HCT116 (cell line): ENCODE data around the gene TRERF1. TPM values are rescaled to one million over a fixed set of nuclear protein-coding genes. Genes with fewer than 3 reads are reported as not detected.

Source experiments
- ATAC-seq: fragments of 200-7000 bp; cut with Tn5 transposase; 2 replicates; pipeline ENCODE4 v1.9.1; 2020; ENCODE audit warnings: mild to moderate bottlenecking, moderate library complexity
- BruUV-seq: library from RNA; stranded (reverse); fragments of 400-500 nt; replicated peaks from 2 replicates; lab custom pipeline; 2021; lab: Mats Ljungman, UMichigan
- CTCF ChIA-PET: fragments of 300-600 bp; sonication (Branson Sonifier 250); formaldehyde crosslinking; loops from one replicate; lab custom pipeline; 2021; ENCODE audit warnings: antibody characterized with exemption; lab: Charles Lee
- POLR2A ChIA-PET: fragments of 300-600, 350-600 bp; sonication (Branson Sonifier 250); formaldehyde crosslinking; loops from one replicate; lab custom pipeline; 2021; ENCODE audit warnings: antibody characterized with exemption; lab: Charles Lee
- RAD21 ChIA-PET, 2 experiments: fragments of 300-600 bp; sonication (Branson Sonifier 250); formaldehyde crosslinking; loops; one replicate each; lab custom pipeline; 2023; ENCODE audit warnings: low total read pairs in 2 of 2; ENCODE audit not compliant: uncharacterized antibody in 2 of 2, unreplicated experiment in 2 of 2, low non-redundant PET in 1 of 2; lab: Charles Lee
- DNase-seq: peaks from one replicate; pipeline ENCODE4 v3.0.0-alpha.2; 2010; ENCODE audit warnings: low read depth, low spot score
- H2AFZ ChIP-seq: fragments of 200-600 bp; shearing (Covaris generic), sonication (generic); 2 replicates; pipeline ENCODE4 v1.6.1; 2017; ENCODE audit warnings: low read depth, mixed run types, mixed read lengths, antibody characterized with exemption, low read length; ENCODE audit not compliant: poor library complexity, severe bottlenecking
- H3K27ac ChIP-seq: 2 replicates; pipeline ENCODE4 v1.5.1; 2012; ENCODE audit warnings: low read depth, low read length
- H3K27me3 ChIP-seq: fragments of 200-600 bp; sonication (generic); 2 replicates; pipeline ENCODE4 v1.6.1; 2016; ENCODE audit warnings: mixed run types, low read length, mixed read lengths; ENCODE audit not compliant: insufficient read depth
- H3K36me3 ChIP-seq, 2 experiments: fragments of 200-500 bp in 1 of 2; fragments of 200-600 bp in 1 of 2; sonication (Bioruptor generic) in 1 of 2; sonication (generic) in 1 of 2; 2 replicates each; pipeline versions ENCODE4 v1.5.1 to v1.6.1; 2014 to 2016; ENCODE audit warnings: low read length in 2 of 2, inconsistent platforms in 1 of 2, mixed read lengths in 1 of 2, mixed run types in 1 of 2; ENCODE audit not compliant: insufficient read depth in 2 of 2, control insufficient read depth in 1 of 2
- H3K4me1 ChIP-seq, 2 experiments: fragments of 200-600 bp in 1 of 2; sonication (generic) in 1 of 2; 2 replicates each; pipeline versions ENCODE4 v1.5.1 to v1.6.1; 2012 to 2017; ENCODE audit warnings: low read length in 2 of 2, inconsistent platforms in 1 of 2, mild to moderate bottlenecking in 1 of 2, mixed read lengths in 1 of 2, mixed run types in 1 of 2, moderate library complexity in 1 of 2; ENCODE audit not compliant: insufficient read depth in 2 of 2, control insufficient read depth in 1 of 2
- H3K4me2 ChIP-seq: fragments of 200-600 bp; sonication (generic); 2 replicates; pipeline ENCODE4 v1.6.1; 2017; ENCODE audit warnings: mixed run types, low read length, mixed read lengths
- H3K4me3 ChIP-seq, 2 experiments: fragments of 200-600 bp in 1 of 2; sonication (generic) in 1 of 2; replicated peaks in 1 of 2; 2 replicates each; pipeline ENCODE4 v1.5.1; 2011 to 2016; ENCODE audit warnings: low read length in 2 of 2, control low read depth in 1 of 2, low read depth in 1 of 2, mild to moderate bottlenecking in 1 of 2, mixed read lengths in 1 of 2, mixed run types in 1 of 2
- H3K79me2 ChIP-seq: fragments of 200-600 bp; sonication (generic); 2 replicates; pipeline ENCODE4 v1.6.1; 2017; ENCODE audit warnings: mild to moderate bottlenecking, mixed run types, low read length, moderate library complexity, mixed read lengths; ENCODE audit not compliant: insufficient read depth
- H3K9ac ChIP-seq: fragments of 200-600 bp; sonication (generic); 2 replicates; pipeline ENCODE4 v1.6.1; 2016; ENCODE audit warnings: low read length, mixed read lengths
- H3K9me2 ChIP-seq: fragments of 200-600 bp; sonication (generic), shearing (Covaris generic); 2 replicates; pipeline ENCODE4 v1.6.1; 2017; ENCODE audit warnings: mixed run types, mild to moderate bottlenecking, moderate library complexity; ENCODE audit not compliant: insufficient read depth
- H3K9me3 ChIP-seq, 2 experiments: fragments of 200-500 bp in 1 of 2; fragments of 200-600 bp in 1 of 2; sonication (Bioruptor generic) in 1 of 2; sonication (generic) in 1 of 2; 2 replicates each; pipeline ENCODE4 v1.6.1; 2014 to 2017; ENCODE audit warnings: low read length in 2 of 2, mixed read lengths in 2 of 2, inconsistent platforms in 1 of 2, low read depth in 1 of 2, mild to moderate bottlenecking in 1 of 2, mixed run types in 1 of 2, moderate library complexity in 1 of 2; ENCODE audit not compliant: control insufficient read depth in 1 of 2, insufficient read depth in 1 of 2
- H4K20me1 ChIP-seq: fragments of 200-600 bp; sonication (generic), shearing (Covaris generic); 2 replicates; pipeline ENCODE4 v1.6.1; 2017; ENCODE audit warnings: mixed run types, mild to moderate bottlenecking, moderate library complexity; ENCODE audit not compliant: insufficient read depth
- ATF3 ChIP-seq: IDR thresholded peaks from 2 replicates; pipeline ENCODE4 v1.6.1; 2012
- CEBPB ChIP-seq: IDR thresholded peaks from 2 replicates; pipeline ENCODE4 v1.6.1; 2012; ENCODE audit warnings: low read depth
- CTCF ChIP-seq, 3 experiments: fragments of 200-600 bp in 1 of 3; sonication (generic) in 1 of 3; IDR thresholded peaks in 2 of 3; conservative IDR thresholded peaks in 1 of 3; 2 replicates each; pipeline ENCODE4 v1.5.1; 2012 to 2017; ENCODE audit warnings: low read depth in 2 of 3, low read length in 2 of 3, antibody characterized with exemption in 1 of 3, borderline replicate concordance in 1 of 3, control low read depth in 1 of 3, mild to moderate bottlenecking in 1 of 3, mixed read lengths in 1 of 3, mixed run types in 1 of 3, moderate library complexity in 1 of 3; ENCODE audit not compliant: insufficient read depth in 1 of 3
- EGR1 ChIP-seq: IDR thresholded peaks from 2 replicates; pipeline ENCODE4 v1.6.1; 2012; ENCODE audit warnings: low read depth
- ELF1 ChIP-seq: IDR thresholded peaks from 2 replicates; pipeline ENCODE4 v1.6.1; 2012; ENCODE audit warnings: low read depth, borderline replicate concordance
- FOSL1 ChIP-seq: IDR thresholded peaks from 2 replicates; pipeline ENCODE4 v1.6.1; 2012; ENCODE audit warnings: low read depth
- MAX ChIP-seq: IDR thresholded peaks from 2 replicates; pipeline ENCODE4 v1.6.1; 2012
- REST ChIP-seq: IDR thresholded peaks from 2 replicates; pipeline ENCODE4 v1.6.1; 2012; ENCODE audit warnings: low read depth
- SIN3A ChIP-seq: IDR thresholded peaks from 2 replicates; pipeline ENCODE4 v1.6.1; 2012; ENCODE audit warnings: low read depth
- SP1 ChIP-seq: IDR thresholded peaks from 2 replicates; pipeline ENCODE4 v1.6.1; 2012; ENCODE audit warnings: low read depth
- TCF7L2 ChIP-seq: IDR thresholded peaks from 2 replicates; pipeline ENCODE4 v1.7.0; 2011; ENCODE audit warnings: borderline replicate concordance, inconsistent platforms; ENCODE audit not compliant: insufficient read depth, insufficient read length; ENCODE audit errors: extremely low read depth
- intact Hi-C: fragments of 100-400 bp; cut with micrococcal nuclease; formaldehyde crosslinking; loops from 2 replicates; pipeline ENCODE4 v1.10.0; 2022
- total RNA-seq: library from RNA; stranded (reverse); gene quantifications from one replicate; pipeline ENCODE4 v1.2.1, GENCODE V29; 2021; ENCODE audit not compliant: unreplicated experiment

Gene TRERF1
- total RNA-seq, 1 experiment from 2014 or later, result 12.4 TPM

- Histone ChIP-seq H4K20me1 (no peaks in the 10 kb centered on the region), H2AFZ (no peak overlapping the region)
Observed at GRCh38 chr6:42259286-42259685, 192.4 kb downstream of the TRERF1 start.

More at GRCh38 chr6:42259286-42259685, 192.4 kb downstream of the TRERF1 start:
- Histone ChIP-seq H3K9me2 (no peaks in the 10 kb centered on the region), H3K9ac (no peak overlapping the region), H3K4me2 (no peak overlapping the region), H3K27ac (no peak overlapping the region), H3K9me3 (no peaks in the 10 kb centered on the region), H3K27me3 (no peaks in the 10 kb centered on the region), H3K4me1 (peaks cover 8 to 23% of the 10 kb centered on the region in 2 experiments; a peak in 3 of 4 replicates), H3K79me2 (no peaks in the 10 kb centered on the region), H3K36me3 (peaks cover 2 to 4% of the 10 kb centered on the region in 2 experiments; a peak in 1 of 4 replicates), H3K4me3 (no peak overlapping the region)
- ATAC-seq (no peak), DNase-seq (no peak)
- RAD21 ChIA-PET, result interaction anchor here in 1 of 2 experiments (2.8 kb wide), 1 partner anchor 288 kb away, joined by 18 read pairs; no protein-coding TSS in a partner anchor
- POLR2A ChIA-PET, result no interaction called here
- no TSS peak for BruUV-seq
- CTCF ChIA-PET, result interaction anchor here (1.4 to 3.7 kb wide), 2 partner anchors 20 to 289 kb away, joined by 4 to 59 read pairs; no protein-coding TSS in a partner anchor
- intact Hi-C loops, result no loop called here
- TF ChIP-seq SIN3A (no peak), FOSL1 (no peak), TCF7L2 (no peak), SP1 (no peak), CTCF (IDR thresholded peaks at IDR 0.05 in 2 of 3, conservative IDR thresholded peaks at IDR 0.05 in 1 of 3; ENCODE audit: borderline replicate concordance in 1 of 3, insufficient read depth in 1 of 3, low read depth in 2 of 3, low read length in 2 of 3) (no peak), CEBPB (no peak), REST (no peak), EGR1 (no peak), MAX (no peak), ATF3 (no peak), ELF1 (no peak)
